Thymus (tissue), 11 donors: ENCODE measurements around the gene RALGPS1. TPM values are rescaled to one million over a fixed set of nuclear protein-coding genes. Genes with fewer than 3 reads are reported as not detected.

Experiments
- DNase-seq, 9 donors: peaks; one replicate each; pipeline ENCODE4 v3.0.0-alpha.2; 2013; ENCODE audit warnings: low spot score in 9 of 9, low read depth in 6 of 9, missing footprints in 1 of 9
- H3K27ac ChIP-seq, 2 donors: one replicate each; pipeline ENCODE4 v1.5.1; 2013; ENCODE audit warnings: control low read depth in 1 of 2, low read depth in 1 of 2, low read length in 1 of 2, mild to moderate bottlenecking in 1 of 2, moderate library complexity in 1 of 2
- H3K27me3 ChIP-seq, 2 donors: one replicate each; pipeline ENCODE4 v1.5.1; 2013; ENCODE audit warnings: low read length in 1 of 2; ENCODE audit not compliant: control insufficient read depth in 2 of 2, insufficient read depth in 1 of 2
- H3K36me3 ChIP-seq, 2 donors: one replicate each; pipeline ENCODE4 v1.5.1; 2013; ENCODE audit warnings: low read length in 1 of 2, mild to moderate bottlenecking in 1 of 2, moderate library complexity in 1 of 2; ENCODE audit not compliant: control insufficient read depth in 2 of 2, insufficient read depth in 2 of 2
- H3K4me1 ChIP-seq, 2 donors: one replicate each; pipeline ENCODE4 v1.5.1; 2013; ENCODE audit warnings: low read length in 2 of 2; ENCODE audit not compliant: control insufficient read depth in 2 of 2, insufficient read depth in 2 of 2
- H3K4me3 ChIP-seq, 2 donors: one replicate each; pipeline ENCODE4 v1.5.1; 2013; ENCODE audit warnings: low read length in 2 of 2, control low read depth in 1 of 2, mild to moderate bottlenecking in 1 of 2
- H3K9me3 ChIP-seq, 2 donors: one replicate each; pipeline ENCODE4 v1.5.1; 2013; ENCODE audit warnings: low read length in 1 of 2, mild to moderate bottlenecking in 1 of 2; ENCODE audit not compliant: control insufficient read depth in 2 of 2, insufficient read depth in 1 of 2
- WGBS: extraction: QIAGEN DNeasy Blood & Tissue Kit; methylation state at CpG from one replicate; pipeline ENCODE4 v1.1.7; 2013; 5-methylcytosine and 5-hydroxymethylcytosine counted together
- polyA plus RNA-seq: library from polyadenylated mRNA; stranded (reverse); fragments of 200-250 nt; gene quantifications from one replicate; pipeline ENCODE4 v1.2.3, GENCODE V29; 2013
- total RNA-seq: library from RNA; stranded (reverse); fragments of 120-200 nt; gene quantifications from one replicate; pipeline ENCODE4 v1.2.4, GENCODE V29; 2013
- donor health status: healthy.

RALGPS1 gene
- total and polyA plus RNA-seq, 2 donors: 3.6 to 8.5 TPM

DNA sequence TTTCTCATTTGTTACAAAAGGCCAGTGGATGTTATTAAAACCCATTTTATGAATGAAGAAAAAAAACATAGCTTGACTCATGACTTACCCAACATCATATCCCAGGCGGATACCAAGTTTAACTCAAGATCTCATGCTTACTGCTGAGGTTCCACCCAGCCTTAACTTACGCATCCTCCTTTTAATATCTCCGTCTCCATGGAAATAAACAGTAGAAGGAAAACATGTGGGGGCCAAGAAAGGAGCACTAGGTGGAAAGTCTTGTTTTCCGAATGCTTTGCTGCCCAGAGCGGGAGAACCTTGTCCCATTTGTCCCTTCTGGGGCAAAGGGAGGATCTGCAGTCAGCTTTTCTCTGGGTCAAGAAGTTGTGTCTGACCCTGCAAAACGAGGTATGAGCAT, 163.8 kb downstream of the RALGPS1 start:
- H3K36me3 ChIP-seq: no peaks in the 10 kb centered on the region

DNA sequence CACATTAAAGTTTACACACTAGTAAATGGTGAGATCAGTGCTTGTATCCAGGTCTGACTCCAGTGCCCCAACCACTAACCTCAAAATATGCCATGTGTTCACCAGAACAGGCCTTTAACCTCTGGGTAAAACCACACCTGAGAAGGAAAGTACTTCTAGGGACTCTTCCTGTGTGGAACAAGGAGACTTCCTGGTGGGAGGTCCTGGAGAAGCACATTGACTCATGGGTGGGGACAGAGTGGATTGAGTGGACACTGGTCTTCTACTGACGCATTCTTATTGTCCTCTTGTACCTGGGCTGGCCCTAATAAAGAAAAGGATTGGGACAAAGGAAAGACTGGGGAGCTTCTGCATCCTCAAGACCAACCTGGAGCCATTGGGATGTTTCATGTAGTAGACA, 164.4 kb downstream of the RALGPS1 start:
- no peak for DNase-seq
- Histone ChIP-seq H3K27ac (no peak overlapping the region), H3K9me3 (peaks cover 0 to 1% of the 10 kb centered on the region in 2 donors), H3K36me3 (no peaks in the 10 kb centered on the region), H3K4me1 (no peaks in the 10 kb centered on the region), H3K27me3 (peaks cover 2 to 15% of the 10 kb centered on the region in 2 donors), H3K4me3 (no peak overlapping the region)
- 100% methylated on average over 1 of the region's 1 CpG for WGBS

More for the DNA sequence above, 163.8 kb downstream of the RALGPS1 start:
- no peak overlapping the region for H3K27ac ChIP-seq
- peaks cover 2 to 9% of the 10 kb centered on the region in 2 donors for H3K27me3 ChIP-seq
- no peaks in the 10 kb centered on the region for H3K4me1 ChIP-seq
- H3K9me3 ChIP-seq: peaks cover 0 to 1% of the 10 kb centered on the region in 2 donors
- no peak overlapping the region for H3K4me3 ChIP-seq
- no peak for DNase-seq
- WGBS: 96% methylated on average over 6 of the region's 6 CpGs

DNA sequence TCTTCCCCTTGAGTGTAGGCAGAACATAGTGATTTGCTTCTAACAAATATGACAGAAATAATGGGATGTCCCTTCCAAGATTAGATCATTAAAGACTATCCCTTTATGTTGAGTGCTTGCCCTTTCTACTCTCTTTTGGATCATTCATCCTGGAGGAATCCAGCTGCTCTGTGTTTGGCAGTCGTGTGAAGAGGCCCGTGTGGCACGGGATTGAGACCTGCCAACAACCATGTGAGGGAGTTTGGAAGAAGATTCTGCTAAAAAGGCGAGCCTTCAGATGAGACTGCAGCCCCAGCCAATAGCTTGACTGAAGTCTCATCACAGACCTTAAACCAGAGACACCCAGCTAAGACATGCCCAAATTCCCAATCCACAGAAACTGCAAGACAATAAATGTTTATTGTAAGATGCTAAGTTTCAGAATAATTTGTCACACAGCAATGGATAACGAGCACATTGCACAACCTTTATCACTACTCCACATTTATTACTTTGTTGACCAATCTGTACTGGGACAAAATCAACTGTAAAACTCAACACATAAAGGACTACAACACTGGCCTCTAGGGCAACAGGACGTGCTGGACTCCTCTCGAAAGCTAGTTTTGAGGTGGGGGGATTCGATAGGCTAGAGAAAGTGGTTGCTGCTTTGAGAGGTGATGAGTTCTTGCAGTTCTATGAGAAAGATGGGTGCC, 165.0 kb downstream of the RALGPS1 start:
- WGBS: 97% methylated on average over 8 of the region's 8 CpGs
- DNase-seq: no peak

DNA sequence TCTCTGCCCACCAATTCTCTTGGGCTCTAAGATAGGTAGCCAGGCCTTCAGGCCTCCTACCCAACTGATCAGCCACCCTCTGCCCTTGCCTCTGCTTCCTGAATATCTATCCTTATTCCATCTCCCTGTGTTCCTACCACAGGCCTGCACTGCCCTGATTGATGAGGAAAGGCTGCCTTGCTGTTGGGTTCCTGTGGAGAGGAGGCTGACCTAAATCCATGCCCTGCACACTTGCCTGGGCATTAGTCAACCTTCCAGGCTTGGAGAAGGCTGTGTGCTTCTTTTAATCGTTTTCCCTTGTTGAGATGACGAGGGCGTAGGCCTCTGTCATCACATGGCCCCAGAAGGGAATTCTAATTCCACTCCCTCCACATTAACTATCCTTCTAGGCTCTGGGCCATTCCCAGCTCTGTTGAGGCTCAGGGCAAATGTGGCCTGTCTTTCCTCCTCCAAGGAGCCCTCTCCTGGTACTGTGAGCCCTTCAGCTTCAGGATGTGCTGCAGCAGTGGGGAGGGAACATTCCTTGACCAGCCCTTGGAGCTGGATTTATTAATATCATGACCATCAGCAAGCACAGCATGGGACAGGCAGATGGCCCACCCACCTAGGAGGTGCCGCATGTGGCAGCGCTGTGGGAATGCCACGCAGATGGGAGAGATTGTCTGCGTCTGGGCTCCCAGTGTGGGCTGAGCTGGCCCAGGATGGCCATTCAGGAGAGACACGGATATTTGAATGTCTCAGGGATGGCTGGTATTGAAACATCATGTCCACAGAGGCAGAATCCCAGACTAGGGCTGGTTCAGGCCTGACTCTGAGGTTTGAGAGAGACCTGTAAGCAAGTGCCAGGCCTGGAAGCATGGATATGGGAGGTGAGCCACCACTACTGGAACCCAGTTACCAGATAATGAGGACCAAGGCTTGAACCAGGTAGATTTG, 166.9 kb downstream of the RALGPS1 start:
- DNase-seq: no peak
- Histone ChIP-seq H3K4me1 (peaks cover 7 to 15% of the 10 kb centered on the region in 2 donors), H3K27ac (no peak overlapping the region), H3K4me3 (no peak overlapping the region), H3K27me3 (peaks cover 4 to 20% of the 10 kb centered on the region in 2 donors), H3K36me3 (no peaks in the 10 kb centered on the region), H3K9me3 (peaks cover 0 to 1% of the 10 kb centered on the region in 2 donors)
- 95% methylated on average over 8 of the region's 8 CpGs for WGBS

More for the DNA sequence above, 165.0 kb downstream of the RALGPS1 start:
- Histone ChIP-seq H3K4me3 (no peak overlapping the region), H3K36me3 (no peaks in the 10 kb centered on the region), H3K27ac (no peak overlapping the region), H3K27me3 (peaks cover 2 to 19% of the 10 kb centered on the region in 2 donors), H3K4me1 (peaks cover 1 to 5% of the 10 kb centered on the region in 2 donors), H3K9me3 (peaks cover 0 to 1% of the 10 kb centered on the region in 2 donors)

DNA sequence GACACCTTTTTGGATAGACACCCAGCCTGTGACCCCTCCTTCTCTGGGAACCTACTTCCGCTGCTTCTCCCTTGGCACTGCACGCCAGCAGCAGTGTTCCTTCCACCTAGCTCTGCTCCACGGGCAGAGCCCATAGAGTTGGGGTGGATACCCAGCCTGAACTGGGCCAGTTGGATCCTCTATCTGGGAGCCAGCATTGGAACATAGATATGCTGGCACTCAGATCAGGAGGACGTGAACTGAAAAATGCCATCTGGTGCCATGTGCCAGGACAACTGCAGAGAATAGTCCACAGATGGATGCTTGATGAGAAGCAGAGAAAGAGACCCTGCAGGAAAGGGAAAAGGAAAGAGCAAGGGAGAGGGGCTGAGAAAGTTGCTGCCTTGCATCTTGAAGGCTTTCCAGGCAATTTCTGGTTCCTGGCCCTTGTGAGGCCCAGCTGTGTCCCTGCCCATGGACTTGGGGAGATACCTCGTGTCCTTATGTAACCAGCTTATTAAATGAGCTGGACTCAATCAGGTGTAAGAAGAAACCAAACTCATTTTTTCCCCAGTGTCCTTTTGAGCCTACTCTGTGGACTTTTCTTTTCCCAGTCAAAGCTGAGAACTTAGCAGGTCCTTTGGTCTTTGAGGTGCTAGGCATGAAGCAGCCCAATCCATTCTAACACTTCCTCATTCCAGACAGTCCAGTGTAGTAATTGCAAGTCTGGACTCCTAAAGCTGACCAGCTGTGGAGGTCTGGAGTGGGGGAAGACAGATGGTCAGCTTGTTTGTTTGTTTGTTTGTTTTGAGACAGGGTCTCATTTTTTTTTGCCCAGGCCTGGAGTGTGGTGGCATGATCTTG, 168.8 kb downstream of the RALGPS1 start:
- peaks cover 0 to 1% of the 10 kb centered on the region in 2 donors for H3K9me3 ChIP-seq
- 96% methylated on average over 5 of the region's 5 CpGs for WGBS
- no peak for DNase-seq
- H3K27ac ChIP-seq: no peak overlapping the region
- no peak overlapping the region for H3K4me3 ChIP-seq
- H3K4me1 ChIP-seq: peaks cover 7 to 15% of the 10 kb centered on the region in 2 donors
- no peaks in the 10 kb centered on the region for H3K36me3 ChIP-seq
- peaks cover 2 to 26% of the 10 kb centered on the region in 2 donors for H3K27me3 ChIP-seq

DNA sequence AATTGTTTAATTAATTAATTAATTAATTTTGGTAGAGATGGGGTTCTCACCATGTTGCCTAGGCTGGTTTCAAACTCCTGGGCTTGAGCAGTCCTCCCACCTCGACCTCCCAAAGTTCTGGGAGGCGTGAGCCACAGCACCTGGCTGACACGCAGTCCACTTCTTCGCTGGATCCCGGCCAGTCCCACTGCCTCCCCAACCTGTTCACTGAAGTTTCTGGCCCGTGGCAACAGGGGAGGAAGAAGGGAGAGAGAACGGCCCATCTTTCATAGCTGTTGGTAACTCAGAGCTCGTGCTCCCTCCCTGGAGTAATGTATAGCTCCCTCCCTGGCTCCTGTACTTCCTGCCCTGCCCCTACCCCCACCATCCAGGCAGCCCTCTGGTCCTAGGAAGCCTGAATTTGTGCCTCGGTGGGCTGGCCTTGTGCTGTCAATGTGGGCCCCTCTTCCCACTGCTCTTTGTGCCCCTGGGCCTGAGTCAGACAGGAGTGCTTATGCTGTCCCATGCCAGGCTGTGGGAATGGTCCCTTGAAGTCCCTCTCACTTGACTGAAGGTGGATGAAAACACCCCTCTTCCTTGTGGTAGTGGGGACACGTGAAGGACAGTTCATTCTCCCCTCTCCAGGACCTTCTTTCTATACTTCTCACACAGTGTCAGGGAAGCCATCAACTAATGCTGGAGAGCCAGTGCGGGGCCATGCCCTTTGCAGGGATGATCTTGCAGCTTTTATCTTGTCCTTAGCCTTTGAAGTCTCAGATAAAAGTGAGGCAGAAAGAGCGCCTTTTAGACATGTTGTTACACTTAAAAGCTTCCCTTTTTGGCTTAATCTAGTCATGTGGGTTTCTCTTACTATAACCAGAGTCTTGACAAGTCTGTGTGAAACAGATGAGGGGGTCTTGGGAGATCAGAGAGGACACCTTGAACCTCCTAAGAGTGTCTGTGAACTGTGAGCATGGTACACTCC, 169.8 kb downstream of the RALGPS1 start:
- DNase-seq: peak in 8 of 9 donors; percentile 6 to 77 (median 39)
- no peaks in the 10 kb centered on the region for H3K36me3 ChIP-seq
- H3K27ac ChIP-seq: no peak overlapping the region
- peaks cover 2 to 26% of the 10 kb centered on the region in 2 donors for H3K27me3 ChIP-seq
- H3K4me1 ChIP-seq: peaks cover 7 to 15% of the 10 kb centered on the region in 2 donors
- 83% methylated on average over 12 of the region's 12 CpGs for WGBS
- H3K4me3 ChIP-seq: no peak overlapping the region
- peaks cover 0 to 1% of the 10 kb centered on the region in 2 donors for H3K9me3 ChIP-seq

DNA sequence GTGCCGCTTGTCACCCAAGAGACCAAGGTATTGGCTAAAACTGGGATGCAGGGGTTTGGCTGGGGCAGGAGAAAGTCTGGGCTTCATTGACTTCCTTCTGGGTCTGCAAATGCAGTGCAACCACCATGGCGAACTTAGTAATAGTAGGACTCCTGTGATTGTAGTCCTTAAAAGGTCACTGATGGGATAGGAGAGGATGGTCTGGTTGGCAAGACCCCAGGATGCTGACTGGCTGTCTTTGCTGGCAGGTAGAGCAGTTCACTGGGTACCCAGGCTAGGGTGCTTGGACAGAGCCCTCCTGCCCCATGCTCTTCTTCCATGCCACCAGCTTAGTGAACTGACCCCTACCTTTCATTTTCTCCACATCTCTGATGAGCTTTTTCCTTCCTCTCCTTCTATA, 170.6 kb downstream of the RALGPS1 start:
- DNase-seq: no peak
- H3K27ac ChIP-seq: no peak overlapping the region
- H3K36me3 ChIP-seq: no peaks in the 10 kb centered on the region
- peaks cover 2 to 28% of the 10 kb centered on the region in 2 donors for H3K27me3 ChIP-seq
- peaks cover 7 to 15% of the 10 kb centered on the region in 2 donors for H3K4me1 ChIP-seq
- no peak overlapping the region for H3K4me3 ChIP-seq
- WGBS: 96% methylated on average over 2 of the region's 2 CpGs
- H3K9me3 ChIP-seq: peaks cover 0 to 1% of the 10 kb centered on the region in 2 donors

DNA sequence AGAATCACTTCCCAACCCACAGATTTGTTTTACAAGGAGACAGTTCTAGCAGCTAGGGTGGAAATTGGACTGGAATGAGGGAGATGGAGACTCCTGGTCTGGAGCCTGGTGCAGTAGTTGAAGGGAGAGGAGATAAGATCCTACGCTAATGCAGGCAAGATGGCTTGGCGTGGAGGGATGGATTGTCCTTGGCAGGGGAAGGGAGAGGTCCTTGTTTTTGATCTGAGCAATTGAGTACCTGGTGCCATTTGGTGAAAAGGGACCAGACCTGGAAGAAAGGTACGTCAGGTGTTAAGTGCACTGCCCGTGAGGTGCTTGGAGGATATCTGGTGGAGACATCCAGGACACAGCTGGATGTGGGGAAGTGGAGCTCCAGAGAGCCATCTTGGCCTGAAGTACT, 172.2 kb downstream of the RALGPS1 start:
- Histone ChIP-seq H3K36me3 (no peaks in the 10 kb centered on the region), H3K4me3 (no peak overlapping the region), H3K9me3 (no peaks in the 10 kb centered on the region), H3K4me1 (peaks cover 7 to 15% of the 10 kb centered on the region in 2 donors), H3K27me3 (peaks cover 2 to 28% of the 10 kb centered on the region in 2 donors), H3K27ac (no peak overlapping the region)
- DNase-seq: no peak
- 99% methylated on average over 4 of the region's 4 CpGs for WGBS
